H1 (cell line): ENCODE data around the gene POP5. TPM values are rescaled to one million over a fixed set of nuclear protein-coding genes. Genes with fewer than 3 reads are reported as not detected.
A peak's percentile ranks its signal among the peaks of the same experiment; 100 is the strongest.

Experiments used
- CTCF ChIA-PET: fragments of 300-600 bp; sonication (Branson Sonifier 250); formaldehyde crosslinking; loops from one replicate; lab custom pipeline; 2021; ENCODE audit not compliant: partially characterized antibody; lab: Charles Lee
- POLR2A ChIA-PET: fragments of 300-600 bp; sonication (Branson Sonifier 250); formaldehyde crosslinking; loops from one replicate; lab custom pipeline; 2021; ENCODE audit warnings: inconsistent platforms; ENCODE audit not compliant: partially characterized antibody; lab: Charles Lee
- DNase-seq, 2 experiments: peaks; one replicate each; pipeline versions ENCODE4 v3.0.0 to v3.0.0-alpha.2; 2010 to 2022; ENCODE audit warnings: low spot score in 2 of 2, low read depth in 1 of 2, mixed read lengths in 1 of 2
- FAIRE-seq: peaks from 2 replicates; lab custom pipeline; 2011; peaks lifted over from hg19 to GRCh38; lab: Jason Lieb, UNC
- H2AFZ ChIP-seq: 2 replicates; pipeline ENCODE4 v1.8.1; 2012; ENCODE audit warnings: low read length, inconsistent platforms
- H2AK5ac ChIP-seq: 2 replicates; pipeline ENCODE4 v1.6.1; 2013; ENCODE audit warnings: low read depth, low read length
- H2BK120ac ChIP-seq: replicated peaks from 2 replicates; pipeline ENCODE3; 2013; ENCODE audit warnings: low read depth, low read length, inconsistent platforms
- H2BK12ac ChIP-seq: 2 replicates; pipeline ENCODE4 v1.6.1; 2013; ENCODE audit warnings: low read depth, low read length
- H2BK15ac ChIP-seq: 2 replicates; pipeline ENCODE4 v1.6.1; 2013; ENCODE audit warnings: low read length
- H2BK20ac ChIP-seq: 2 replicates; pipeline ENCODE4 v1.6.1; 2013; ENCODE audit warnings: low read length
- H2BK5ac ChIP-seq: 2 replicates; pipeline ENCODE4 v1.6.1; 2013; ENCODE audit warnings: low read depth, low read length
- H3K14ac ChIP-seq: 2 replicates; pipeline ENCODE4 v1.6.1; 2013; ENCODE audit warnings: inconsistent platforms; ENCODE audit not compliant: insufficient read length
- H3K18ac ChIP-seq: 2 replicates; pipeline ENCODE4 v1.6.1; 2013; ENCODE audit warnings: low read length; ENCODE audit errors: extremely low read depth
- H3K23ac ChIP-seq: 2 replicates; pipeline ENCODE4 v1.6.1; 2013; ENCODE audit warnings: inconsistent platforms; ENCODE audit not compliant: insufficient read length
- H3K23me2 ChIP-seq: 2 replicates; pipeline ENCODE4 v1.6.1; 2013; ENCODE audit warnings: low read depth, low read length
- H3K27ac ChIP-seq: 2 replicates; pipeline ENCODE4 v1.6.1; 2011; ENCODE audit warnings: low read depth, low read length, inconsistent platforms
- H3K27me3 ChIP-seq, 4 experiments: replicated peaks in 1 of 4; 1 replicate in 1 of 4; 2 replicates in 3 of 4; pipeline versions ENCODE4 v1.6.1 to v1.8.1; 2011 to 2013; ENCODE audit warnings: low read length in 3 of 4, mild to moderate bottlenecking in 3 of 4, inconsistent platforms in 2 of 4, mixed read lengths in 2 of 4, moderate library complexity in 1 of 4; ENCODE audit not compliant: control insufficient read depth in 3 of 4, insufficient read depth in 3 of 4; ENCODE audit errors: extremely low read depth in 1 of 4
- H3K36me3 ChIP-seq, 4 experiments: 2 replicates each; pipeline versions ENCODE4 v1.6.1 to v1.8.1; 2011 to 2013; ENCODE audit warnings: mild to moderate bottlenecking in 4 of 4, low read length in 3 of 4, moderate library complexity in 2 of 4, control low read depth in 1 of 4, inconsistent platforms in 1 of 4; ENCODE audit not compliant: insufficient read depth in 4 of 4, control insufficient read depth in 2 of 4
- H3K4ac ChIP-seq: replicated peaks from 2 replicates; pipeline ENCODE3; 2013; ENCODE audit warnings: low read length, low read depth, mixed read lengths, inconsistent platforms; ENCODE audit not compliant: insufficient read length
- H3K4me1 ChIP-seq, 4 experiments: replicated peaks in 1 of 4; 1 replicate in 1 of 4; 2 replicates in 3 of 4; pipeline versions ENCODE4 v1.6.1 to v1.8.1; 2011 to 2013; ENCODE audit warnings: low read length in 3 of 4, inconsistent platforms in 2 of 4, mixed read lengths in 1 of 4; ENCODE audit not compliant: insufficient read depth in 4 of 4, control insufficient read depth in 3 of 4
- H3K4me2 ChIP-seq, 2 experiments: 2 replicates each; pipeline versions ENCODE4 v1.6.1 to v1.8.1; 2011 to 2013; ENCODE audit warnings: low read depth in 2 of 2, low read length in 2 of 2, control low read depth in 1 of 2, inconsistent platforms in 1 of 2, mild to moderate bottlenecking in 1 of 2; ENCODE audit not compliant: insufficient read depth in 1 of 2
- H3K4me3 ChIP-seq, 4 experiments: fragments of 200-600, 300-600 bp in 1 of 4; sonication (generic), shearing (Covaris generic), sonication (Bioruptor Twin) in 1 of 4; 2 replicates each; pipeline versions ENCODE4 v1.5.1 to v1.8.1; 2011 to 2016; ENCODE audit warnings: low read length in 4 of 4, low read depth in 3 of 4, control low read depth in 2 of 4, inconsistent platforms in 2 of 4, mild to moderate bottlenecking in 2 of 4, mixed read lengths in 1 of 4, moderate library complexity in 1 of 4; ENCODE audit not compliant: insufficient read depth in 2 of 4; ENCODE audit errors: extremely low read depth in 1 of 4
- H3K56ac ChIP-seq: replicated peaks from 2 replicates; pipeline ENCODE3; 2013; ENCODE audit warnings: low read depth, mild to moderate bottlenecking, mixed read lengths, low read length, inconsistent platforms; ENCODE audit not compliant: insufficient read length
- H3K79me1 ChIP-seq: 2 replicates; pipeline ENCODE4 v1.6.1; 2013; ENCODE audit warnings: low read depth, low read length, control low read depth
- H3K79me2 ChIP-seq, 2 experiments: 2 replicates each; pipeline versions ENCODE4 v1.6.1 to v1.8.1; 2012 to 2013; ENCODE audit warnings: low read length in 2 of 2, mild to moderate bottlenecking in 2 of 2, inconsistent platforms in 1 of 2; ENCODE audit not compliant: insufficient read depth in 2 of 2, control insufficient read depth in 1 of 2
- H3K9ac ChIP-seq, 4 experiments: replicated peaks in 1 of 4; 1 replicate in 1 of 4; 2 replicates in 3 of 4; pipeline versions ENCODE4 v1.6.1 to v1.8.1; 2011 to 2013; ENCODE audit warnings: low read depth in 3 of 4, low read length in 3 of 4, control low read depth in 2 of 4, mild to moderate bottlenecking in 2 of 4, moderate library complexity in 2 of 4, inconsistent platforms in 1 of 4; ENCODE audit errors: extremely low read depth in 1 of 4
- H3K9me3 ChIP-seq, 2 experiments: 2 replicates each; pipeline versions ENCODE4 v1.6.1 to v1.8.1; 2012 to 2013; ENCODE audit warnings: mild to moderate bottlenecking in 2 of 2, moderate library complexity in 2 of 2, control low read depth in 1 of 2, inconsistent platforms in 1 of 2, low read depth in 1 of 2, low read length in 1 of 2, mixed read lengths in 1 of 2; ENCODE audit not compliant: insufficient read depth in 2 of 2
- H4K20me1 ChIP-seq, 2 experiments: replicated peaks in 1 of 2; 2 replicates each; pipeline versions ENCODE3 to v1.8.1; 2011 to 2013; ENCODE audit warnings: inconsistent platforms in 2 of 2, low read length in 2 of 2, mild to moderate bottlenecking in 1 of 2; ENCODE audit not compliant: insufficient read depth in 2 of 2, control insufficient read depth in 1 of 2
- H4K5ac ChIP-seq: 2 replicates; pipeline ENCODE4 v1.6.1; 2013; ENCODE audit warnings: low read length, low read depth, mixed read lengths, inconsistent platforms; ENCODE audit not compliant: insufficient read length
- H4K8ac ChIP-seq: 2 replicates; pipeline ENCODE4 v1.8.0; 2013; ENCODE audit warnings: mild to moderate bottlenecking, moderate library complexity, low read length, inconsistent platforms; ENCODE audit not compliant: insufficient read depth; ENCODE audit errors: extremely low read depth
- H4K91ac ChIP-seq: replicated peaks from 2 replicates; pipeline ENCODE3; 2013; ENCODE audit warnings: low read length, mixed read lengths, inconsistent platforms; ENCODE audit not compliant: insufficient read length
- BCL11A ChIP-seq, 2 experiments: IDR thresholded peaks; one replicate each; pipeline ENCODE4 v1.6.1; 2011; ENCODE audit warnings: low read depth in 2 of 2, low read length in 2 of 2, mild to moderate bottlenecking in 2 of 2
- CHD2 ChIP-seq: IDR thresholded peaks from 2 replicates; pipeline ENCODE4 v1.6.1; 2012; ENCODE audit warnings: low read length, improper control_type of control experiment
- CTBP2 ChIP-seq: IDR thresholded peaks from 2 replicates; pipeline ENCODE4 v1.7.0; 2011; ENCODE audit warnings: borderline replicate concordance, mild to moderate bottlenecking, moderate library complexity, mixed read lengths, low read length; ENCODE audit not compliant: insufficient read depth, insufficient read length
- EGR1 ChIP-seq: IDR thresholded peaks from 2 replicates; pipeline ENCODE4 v1.6.1; 2011; ENCODE audit warnings: low read depth, low read length, borderline replicate concordance
- GABPA ChIP-seq: IDR thresholded peaks from 2 replicates; pipeline ENCODE4 v1.6.1; 2011; ENCODE audit warnings: mild to moderate bottlenecking, low read length, moderate library complexity, borderline replicate concordance; ENCODE audit not compliant: insufficient read depth
- JUN ChIP-seq: IDR thresholded peaks from 2 replicates; pipeline ENCODE4 v1.6.1; 2011; ENCODE audit warnings: low read depth, mild to moderate bottlenecking, improper control_type of control experiment, low read length
- JUND ChIP-seq: IDR thresholded peaks from 2 replicates; pipeline ENCODE4 v1.6.1; 2011; ENCODE audit warnings: mild to moderate bottlenecking, improper control_type of control experiment, low read length
- RFX5 ChIP-seq: IDR thresholded peaks from 2 replicates; pipeline ENCODE4 v1.6.1; 2011; ENCODE audit warnings: low read depth, low read length, improper control_type of control experiment, borderline replicate concordance
- SP1 ChIP-seq: IDR thresholded peaks from 2 replicates; pipeline ENCODE4 v1.6.1; 2011; ENCODE audit warnings: low read depth, low read length
- WGBS, 2 experiments: shearing (Covaris generic) in 1 of 2; methylation state at CpG; one replicate each; pipeline versions ENCODE4 v1.1.6 to v1.1.7; 2013 to 2015; ENCODE audit warnings: low lambda C conversion rate in 2 of 2, mixed read lengths in 2 of 2, inconsistent platforms in 1 of 2, low coverage in 1 of 2, missing lambda C conversion rate in 1 of 2; ENCODE audit not compliant: insufficient replicate concordance in 2 of 2, insufficient coverage in 1 of 2, insufficient read length in 1 of 2; ENCODE audit errors: extremely low coverage in 1 of 2, missing lambda C conversion rate in 1 of 2; 5-methylcytosine and 5-hydroxymethylcytosine counted together
- polyA plus RNA-seq, 7 experiments: library from polyadenylated mRNA; depleted of rRNA in 3 of 7; stranded (reverse) in 5 of 7; unstranded in 2 of 7; fragments of >200 nt in 5 of 7; fragments of 200-250 nt in 2 of 7; gene quantifications; 1 replicate in 5 of 7; 2 replicates in 1 of 7; 4 replicates in 1 of 7; pipeline versions ENCODE4 v1.2.1 to v1.2.3, GENCODE V29; 2011 to 2013; ENCODE audit warnings: missing spikeins in 2 of 7, mixed read lengths in 2 of 7
- total RNA-seq: library from RNA; stranded (reverse); fragmentation: NEBNext Ultra II Directional; extraction: Animal tissue kit (Norgen Biotek cat#: 25700); gene quantifications from 2 replicates; pipeline ENCODE4 v1.2.1, GENCODE V29; 2021
- TF ChIP-seq, protein P1 (sequence below): IDR thresholded peaks from 2 replicates; pipeline ENCODE4 v1.6.1; 2011; ENCODE audit warnings: low read depth, mild to moderate bottlenecking, low read length; ENCODE audit not compliant: insufficient read depth
- TF ChIP-seq, protein P2 (sequence below): IDR thresholded peaks from 2 replicates; pipeline ENCODE4 v1.6.1; 2012; ENCODE audit warnings: inconsistent platforms

The POP5 gene
- total and polyA plus RNA-seq, 2 of the 8 experiments (the other 6 are each of a cell fraction or from before 2014, with no cell fraction given): 59.7 to 124 TPM

DNA sequence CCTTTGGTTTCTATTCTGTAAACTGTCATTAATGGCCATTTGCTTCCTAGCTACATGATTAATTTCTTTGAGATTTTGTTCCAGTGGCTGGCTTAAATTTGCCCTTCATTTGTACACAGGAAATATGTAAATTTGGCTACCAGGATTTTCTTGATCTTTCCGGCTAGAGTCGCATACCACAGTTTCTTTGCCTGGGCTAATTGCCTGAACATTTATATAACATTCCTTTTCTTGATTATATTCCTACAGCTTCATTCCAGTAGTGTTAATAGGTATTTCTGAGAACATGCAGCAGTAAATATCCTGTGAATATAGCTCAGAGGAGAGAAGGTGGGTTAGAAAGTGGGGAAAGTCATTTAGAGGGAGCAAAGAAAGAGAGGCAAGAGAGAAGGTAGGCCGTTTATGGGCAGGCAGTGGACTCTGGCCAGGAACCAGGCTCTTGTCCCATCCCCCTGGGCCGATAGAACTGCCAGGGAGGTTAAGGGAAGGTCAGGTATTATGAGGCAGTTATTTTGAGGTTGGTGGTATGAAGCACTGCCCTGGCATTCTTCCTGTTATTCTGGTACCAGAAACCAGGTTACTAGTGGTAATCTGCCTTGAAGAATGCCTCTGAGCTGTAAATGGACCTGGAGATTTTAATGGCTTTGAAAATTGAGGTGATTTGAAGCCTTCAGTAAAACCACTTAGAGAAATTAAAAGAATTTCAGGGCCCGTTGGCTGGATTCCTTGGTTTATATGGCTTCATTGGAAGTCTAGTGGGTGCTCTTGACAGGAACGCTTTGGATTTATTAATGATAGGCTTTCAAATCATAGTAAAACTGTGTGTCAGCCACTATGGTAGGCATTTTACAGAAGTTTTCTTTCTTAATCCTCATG, 42.7 kb downstream of the POP5 start:
- no peak overlapping the region for H2BK120ac ChIP-seq
- peaks cover 8% of the 10 kb centered on the region for H3K79me1 ChIP-seq
- H2BK20ac ChIP-seq: no peak overlapping the region
- H3K18ac ChIP-seq: no peak overlapping the region
- H3K4me3 ChIP-seq: no peak overlapping the region
- CTCF ChIA-PET: interaction anchor here (0.7 to 1.7 kb wide), 3 partner anchors 23 to 71 kb away, joined by 3 to 4 read pairs (median 3); no protein-coding TSS in a partner anchor
- DNase-seq (no peak), FAIRE-seq (no peak)
- H3K56ac ChIP-seq: no peak overlapping the region
- peaks cover 0 to 16% (median 2%) of the 10 kb centered on the region in 4 experiments; a peak in 2 of 8 replicates for H3K36me3 ChIP-seq
- no peaks in the 10 kb centered on the region for H3K27me3 ChIP-seq
- H4K91ac ChIP-seq: no peak overlapping the region
- H2BK5ac ChIP-seq: no peak overlapping the region
- no peak overlapping the region for H4K5ac ChIP-seq
- no peak overlapping the region for H3K14ac ChIP-seq
- no peak overlapping the region for H2BK15ac ChIP-seq
- H4K20me1 ChIP-seq: peaks cover 17 to 26% of the 10 kb centered on the region in 2 experiments
- H3K9ac ChIP-seq: no peak overlapping the region
- H3K27ac ChIP-seq: no peak overlapping the region
- H4K8ac ChIP-seq: no peak overlapping the region
- no peaks in the 10 kb centered on the region; a peak in 1 of 4 replicates for H3K9me3 ChIP-seq
- POLR2A ChIA-PET: interaction anchor here (1.4 to 2.1 kb wide), 4 partner anchors 10 to 43 kb away, joined by 3 to 8 read pairs (median 5); partner anchors contain the start of genes COQ5 and DYNLL1
- peaks cover 3% of the 10 kb centered on the region; the same call in 1 of the 2 replicates for H3K23me2 ChIP-seq
- H2BK12ac ChIP-seq: no peak overlapping the region
- H2AFZ ChIP-seq: no peak overlapping the region
- 84% methylated on average over 6 of the region's 6 CpGs; no CpG with 5 or more reads in 1 of the 2 experiments for WGBS, 2 experiments
- H3K4ac ChIP-seq: no peak overlapping the region
- H2AK5ac ChIP-seq: no peak overlapping the region
- no peak overlapping the region for H3K23ac ChIP-seq
- peaks cover 3 to 8% (median 6%) of the 10 kb centered on the region in 4 experiments; a peak in 5 of 7 replicates for H3K4me1 ChIP-seq
- peaks cover 32 to 86% of the 10 kb centered on the region in 2 experiments for H3K79me2 ChIP-seq
- H3K4me2 ChIP-seq: peak overlapping the region in 1 of 2 experiments; percentile 91; a peak in 1 of 4 replicates
- TF ChIP-seq RFX5: no peak
- TF ChIP-seq CTBP2: no peak
- no peak for TF ChIP-seq JUN
- TF ChIP-seq GABPA: no peak
- TF ChIP-seq, protein P1, sequence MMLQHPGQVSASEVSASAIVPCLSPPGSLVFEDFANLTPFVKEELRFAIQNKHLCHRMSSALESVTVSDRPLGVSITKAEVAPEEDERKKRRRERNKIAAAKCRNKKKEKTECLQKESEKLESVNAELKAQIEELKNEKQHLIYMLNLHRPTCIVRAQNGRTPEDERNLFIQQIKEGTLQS: no peak
- TF ChIP-seq, protein P2, sequence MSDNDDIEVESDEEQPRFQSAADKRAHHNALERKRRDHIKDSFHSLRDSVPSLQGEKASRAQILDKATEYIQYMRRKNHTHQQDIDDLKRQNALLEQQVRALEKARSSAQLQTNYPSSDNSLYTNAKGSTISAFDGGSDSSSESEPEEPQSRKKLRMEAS: no peak
- TF ChIP-seq CHD2: no peak
- no peak for TF ChIP-seq JUND
- no peak for TF ChIP-seq BCL11A (IDR thresholded peaks at IDR 0.05; ENCODE audit: low read depth in 2 of 2, low read length in 2 of 2)
- TF ChIP-seq EGR1: no peak
- TF ChIP-seq SP1: no peak
